Measurements from ENCODE around the gene DHRS1.

The DHRS1 gene

DNA sequence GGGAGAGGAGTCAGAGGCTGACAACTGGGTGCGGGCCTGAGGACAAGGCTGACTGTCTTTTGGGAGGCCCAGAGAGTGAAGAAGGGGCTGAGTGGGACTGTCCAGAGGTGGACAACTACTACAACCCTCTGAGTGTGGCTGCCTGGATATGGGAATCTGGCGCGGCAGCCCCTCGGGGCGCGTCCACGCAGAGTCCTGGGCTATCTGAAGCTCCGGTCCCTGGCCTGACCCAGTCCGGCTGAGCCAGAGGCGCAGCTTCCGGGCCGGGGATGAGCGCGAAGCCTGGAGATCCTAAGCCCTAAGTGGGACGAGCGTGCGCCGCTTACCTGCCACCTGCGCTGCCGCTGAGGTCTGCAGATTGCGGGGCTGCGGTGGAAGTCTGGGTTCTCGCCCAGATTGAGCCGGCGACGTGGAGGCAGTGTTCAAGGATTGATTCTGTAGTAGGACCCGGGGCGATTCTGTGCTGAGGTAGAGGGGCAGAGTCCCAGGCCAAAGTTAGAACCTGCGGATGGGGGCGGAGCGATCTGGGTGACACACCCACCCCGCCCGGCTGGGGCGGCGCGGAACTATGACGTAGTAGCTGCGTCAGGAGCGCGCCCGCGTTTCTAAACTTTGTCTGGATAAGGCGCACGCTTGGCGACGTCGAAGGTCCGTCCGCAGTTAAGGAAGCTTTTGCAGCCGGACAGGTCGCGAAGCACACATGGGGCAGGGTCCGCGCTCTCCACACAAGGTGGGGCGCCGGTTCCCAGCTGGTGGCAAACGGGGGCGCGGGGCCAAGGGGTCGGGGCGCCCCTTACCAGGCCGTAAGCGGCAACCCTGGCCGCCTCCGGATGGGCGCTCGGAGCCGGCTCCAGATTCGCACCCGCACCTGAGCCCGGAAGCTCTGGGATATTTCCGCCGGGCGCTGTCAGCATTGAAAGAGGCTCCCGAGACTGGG, at the start of gene DHRS1, which contains the start of gene NOP9:
Gene DHRS1 (minus strand): TSS at position 526 of the 937 bp plus-strand sequence. CDS start 674 bp downstream, outside the sequence.
Gene NOP9 (plus strand): TSS at position 596 of the 937 bp plus-strand sequence. CDS start 105 bp downstream, at position 701.
- peak within 1 kb of the TSS; percentile 81 to 92 for H3K27ac ChIP-seq
- TF ChIP-seq, protein P1, sequence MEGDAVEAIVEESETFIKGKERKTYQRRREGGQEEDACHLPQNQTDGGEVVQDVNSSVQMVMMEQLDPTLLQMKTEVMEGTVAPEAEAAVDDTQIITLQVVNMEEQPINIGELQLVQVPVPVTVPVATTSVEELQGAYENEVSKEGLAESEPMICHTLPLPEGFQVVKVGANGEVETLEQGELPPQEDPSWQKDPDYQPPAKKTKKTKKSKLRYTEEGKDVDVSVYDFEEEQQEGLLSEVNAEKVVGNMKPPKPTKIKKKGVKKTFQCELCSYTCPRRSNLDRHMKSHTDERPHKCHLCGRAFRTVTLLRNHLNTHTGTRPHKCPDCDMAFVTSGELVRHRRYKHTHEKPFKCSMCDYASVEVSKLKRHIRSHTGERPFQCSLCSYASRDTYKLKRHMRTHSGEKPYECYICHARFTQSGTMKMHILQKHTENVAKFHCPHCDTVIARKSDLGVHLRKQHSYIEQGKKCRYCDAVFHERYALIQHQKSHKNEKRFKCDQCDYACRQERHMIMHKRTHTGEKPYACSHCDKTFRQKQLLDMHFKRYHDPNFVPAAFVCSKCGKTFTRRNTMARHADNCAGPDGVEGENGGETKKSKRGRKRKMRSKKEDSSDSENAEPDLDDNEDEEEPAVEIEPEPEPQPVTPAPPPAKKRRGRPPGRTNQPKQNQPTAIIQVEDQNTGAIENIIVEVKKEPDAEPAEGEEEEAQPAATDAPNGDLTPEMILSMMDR (IDR thresholded peaks at IDR 0.05): no peak
- DNase-seq (ENCODE audit: low spot score): peak; percentile 94

DNA sequence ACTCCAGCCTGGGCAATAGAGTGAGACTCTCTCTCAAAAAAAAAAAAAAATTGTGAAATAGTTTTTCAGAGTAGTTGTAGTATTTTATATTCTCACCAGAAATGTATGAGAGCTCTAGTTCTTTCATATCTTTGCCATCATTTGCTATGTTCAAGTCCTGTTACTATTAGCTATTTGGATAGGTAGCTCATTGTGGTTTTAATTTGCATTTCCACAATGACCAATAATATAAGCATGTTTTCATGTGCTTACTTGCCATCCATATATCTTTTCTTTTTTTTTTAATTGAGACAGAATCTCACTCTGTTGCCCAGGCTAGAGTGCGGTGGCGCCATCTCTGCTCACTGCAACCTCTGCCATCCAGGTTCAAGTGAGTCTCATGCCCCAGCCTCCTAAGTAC, 48.6 kb upstream of the DHRS1 start:
- Histone ChIP-seq H3K4me3 (no peak overlapping the region), H3K27ac (no peak overlapping the region)
- no peak for DNase-seq (ENCODE audit: low spot score)
- TF ChIP-seq, protein P1 (IDR thresholded peaks at IDR 0.05): no peak

More for the DNA sequence above, at the start of gene DHRS1, which contains the start of gene NOP9:
- H3K4me3 ChIP-seq: peak within 1 kb of the TSS; percentile 94

DNA sequence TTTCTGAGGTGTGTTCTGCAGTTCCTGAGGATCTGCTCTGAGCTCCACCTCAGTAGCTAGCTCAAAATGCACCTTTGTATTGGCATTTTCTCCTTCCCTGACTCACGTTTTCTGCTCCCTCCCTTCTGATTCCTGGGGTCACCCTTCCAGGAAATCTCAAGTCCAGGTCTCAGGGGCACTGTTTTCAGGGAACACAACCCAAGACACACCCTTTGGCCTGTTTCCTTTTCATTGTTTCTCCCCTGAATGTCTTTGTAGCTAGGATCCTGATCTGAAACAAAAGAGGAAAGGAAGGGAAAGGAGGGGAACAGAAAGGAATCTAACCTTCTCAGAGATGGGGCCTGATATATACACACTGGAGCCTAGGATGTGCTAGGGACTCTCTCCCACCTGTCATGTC, 47.6 kb upstream of the DHRS1 start:
- DNase-seq (ENCODE audit: low spot score): no peak
- Histone ChIP-seq H3K27ac (peak overlapping the region in 1 of 2 donors; percentile 22), H3K4me3 (no peak overlapping the region)
- TF ChIP-seq, protein P1 (IDR thresholded peaks at IDR 0.05): no peak

DNA sequence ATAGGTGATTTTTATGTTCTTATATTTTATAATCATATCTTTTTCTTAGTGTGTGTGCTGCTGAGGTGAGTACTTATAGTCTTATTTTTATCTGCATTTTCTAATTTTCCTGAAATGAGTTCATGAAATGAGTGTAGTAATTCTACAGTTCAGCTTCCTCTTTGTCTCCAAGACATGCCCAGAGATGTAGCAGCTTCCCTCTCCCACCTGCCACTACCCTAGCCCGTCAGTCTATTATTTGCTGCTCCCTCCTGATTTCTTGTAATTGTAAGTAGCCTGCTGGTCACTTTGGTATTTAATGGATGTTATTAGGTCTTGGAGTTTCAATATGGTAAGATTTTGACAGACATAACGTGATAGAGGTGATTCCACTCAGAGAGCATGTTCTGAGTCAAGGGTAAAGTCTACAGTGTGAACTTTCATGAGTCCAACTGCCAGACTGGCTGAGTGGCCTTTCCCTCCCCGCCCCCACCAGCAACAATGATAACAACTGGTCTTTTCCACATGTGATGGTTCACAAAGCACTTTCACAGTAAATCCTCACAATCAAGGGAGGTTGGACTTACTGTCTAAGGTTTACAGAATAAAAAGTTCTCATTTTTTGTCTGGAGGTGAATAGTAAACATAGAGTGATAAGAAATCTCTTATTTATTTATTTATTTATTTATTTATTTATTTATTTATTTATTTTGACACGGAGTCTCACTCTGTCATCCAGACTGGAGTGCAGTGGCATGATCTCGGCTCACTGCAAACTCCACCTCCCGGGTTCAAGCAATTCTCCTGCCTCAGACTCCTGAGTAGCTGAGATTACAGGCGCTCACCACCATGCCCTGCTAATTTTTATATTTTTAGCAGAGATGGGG, 44.4 kb upstream of the DHRS1 start:
- TF ChIP-seq, protein P1 (IDR thresholded peaks at IDR 0.05): no peak
- Histone ChIP-seq H3K4me3 (no peak overlapping the region), H3K27ac (no peak overlapping the region)
- no peak for DNase-seq (ENCODE audit: low spot score)

DNA sequence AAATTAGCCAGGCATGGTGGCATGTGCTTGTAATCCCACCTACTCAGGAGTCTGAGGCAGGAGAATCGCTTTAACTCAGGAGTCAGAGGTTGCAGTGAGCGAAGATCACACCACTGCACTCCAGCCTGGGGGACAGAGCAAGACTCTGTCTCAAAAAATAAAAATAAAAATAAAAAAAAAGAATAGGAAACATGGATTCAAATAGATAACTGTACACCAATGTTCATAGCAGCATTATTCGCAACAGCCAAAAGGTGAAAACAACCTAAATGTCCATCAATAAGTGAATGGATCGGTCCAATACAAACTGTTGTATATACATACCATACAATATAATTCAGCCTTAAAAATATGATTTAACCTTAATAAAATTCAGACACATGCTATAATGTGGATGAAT, 43.3 kb upstream of the DHRS1 start:
- Histone ChIP-seq H3K27ac (no peak overlapping the region), H3K4me3 (no peak overlapping the region)
- TF ChIP-seq, protein P1 (IDR thresholded peaks at IDR 0.05): no peak
- no peak for DNase-seq (ENCODE audit: low spot score)

DNA sequence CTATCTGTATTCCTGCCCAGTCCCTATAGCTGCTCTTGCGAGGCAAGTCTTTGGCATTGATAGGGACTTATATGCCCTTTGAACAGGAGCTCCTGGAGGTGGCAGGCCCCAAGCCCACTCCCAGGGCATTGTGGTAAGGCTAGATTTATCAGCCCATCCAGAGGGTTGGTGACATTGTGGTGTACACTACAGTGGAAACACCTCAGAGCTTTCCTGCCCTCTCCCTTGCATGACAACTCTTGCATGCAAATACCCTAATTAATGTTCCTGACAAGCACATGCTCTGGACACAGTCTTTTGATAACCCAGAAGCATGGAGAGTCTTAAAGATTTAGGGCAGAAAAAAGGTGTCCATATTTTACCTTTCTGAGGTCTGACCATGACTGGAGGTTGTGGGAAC, 41.0 kb upstream of the DHRS1 start:
- Histone ChIP-seq H3K27ac (no peak overlapping the region), H3K4me3 (no peak overlapping the region)
- TF ChIP-seq, protein P1 (IDR thresholded peaks at IDR 0.05): no peak
- no peak for DNase-seq (ENCODE audit: low spot score)
